Measurements from ENCODE around the gene CLEC16A.

- TF ChIP-seq TCF12 (IDR thresholded peaks at IDR 0.05; ENCODE audit: low read depth): no peak
- TF ChIP-seq, protein P1, sequence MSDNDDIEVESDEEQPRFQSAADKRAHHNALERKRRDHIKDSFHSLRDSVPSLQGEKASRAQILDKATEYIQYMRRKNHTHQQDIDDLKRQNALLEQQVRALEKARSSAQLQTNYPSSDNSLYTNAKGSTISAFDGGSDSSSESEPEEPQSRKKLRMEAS (IDR thresholded peaks at IDR 0.05): no peak
- TF ChIP-seq TEAD4 (IDR thresholded peaks at IDR 0.05): no peak
- TF ChIP-seq EP300 (IDR thresholded peaks at IDR 0.05; ENCODE audit: borderline replicate concordance): no peak
- TF ChIP-seq CEBPB (IDR thresholded peaks at IDR 0.05): no peak
These were observed 168.5 kb downstream of the CLEC16A start for GRCh38 chr16:11112723-11113348.
